Measurements from ENCODE around the gene SRMS.

GRCh38 chr20:63495167-63495720 is 52.3 kb downstream of the SRMS start:
- TF ChIP-seq POLR2A (IDR thresholded peaks at IDR 0.05; ENCODE audit: insufficient read depth in 1 of 2, low read depth in 2 of 2, low read length in 2 of 2) (no peak), MAFF (IDR thresholded peaks at IDR 0.05; ENCODE audit: low read depth, low read length) (no peak), CCDC6 (CRISPR knock-in tag; IDR thresholded peaks at IDR 0.05) (no peak)
